SKM-1 treated with dmso at 0.1 percent for 144 hours (cell line): ENCODE results near the gene IDH3G.
"Not testable (repeated sequence)": the region's sequence is repeated elsewhere in the genome, so short reads cannot be mapped to it uniquely, and the experiment has no call there.

ENCODE experiments used
- DNase-seq: peaks from one replicate; lab custom pipeline; 2025; ENCODE audit not compliant: unreplicated experiment; lab: John Stamatoyannopoulos, UW

Gene IDH3G

GRCh38 chrX:153794018-153794896, at the start of gene IDH3G, which contains the start of gene SSR4:
Gene IDH3G (minus strand): TSS chrX:153794375. CDS start chrX:153794326, 49 bp downstream.
Gene SSR4 (plus strand): TSS chrX:153794668. CDS start chrX:153794688, 20 bp downstream.
- DNase-seq: peak; percentile 87

GRCh38 chrX:153836921-153837320, 42.7 kb upstream of the IDH3G start:
- no peak for DNase-seq

GRCh38 chrX:153832728-153833127, 38.6 kb upstream of the IDH3G start:
- DNase-seq: no peak

DNA sequence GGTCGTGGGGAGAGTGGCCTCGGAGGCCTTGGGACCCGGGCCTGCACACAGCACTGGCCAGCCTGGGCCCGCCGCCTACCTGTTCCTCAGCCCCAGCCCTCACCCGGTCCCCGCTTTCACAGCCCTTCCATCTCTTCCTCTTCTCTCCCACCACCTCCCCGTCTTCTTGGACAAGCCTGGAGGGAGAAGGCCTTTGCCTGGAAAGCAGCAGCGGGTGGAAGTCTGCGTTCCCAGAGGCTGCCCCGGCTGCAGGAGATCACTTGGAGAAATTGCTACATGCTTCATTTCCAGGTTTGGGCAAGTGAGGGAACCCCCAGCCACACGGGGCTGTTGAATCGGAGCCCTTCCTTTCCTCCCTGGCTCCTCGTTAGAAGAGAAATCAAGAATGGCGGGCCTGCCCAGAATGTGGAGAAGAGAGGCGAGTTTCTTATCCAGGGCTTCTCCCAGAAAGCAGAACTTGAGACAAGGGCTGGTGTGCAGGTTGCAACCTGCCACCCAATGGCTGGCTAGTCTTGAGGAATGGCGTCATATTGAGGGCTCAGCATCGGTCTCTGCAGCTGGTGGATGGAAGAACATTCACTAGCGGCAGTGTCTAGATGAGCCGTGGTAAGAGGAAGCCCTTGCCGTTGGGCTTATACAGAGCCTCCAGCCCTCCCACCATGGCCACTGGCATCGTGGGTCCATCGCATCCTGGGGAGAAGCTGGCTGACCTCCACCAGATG, 37.4 kb upstream of the IDH3G start:
- DNase-seq: no peak

- no peak for DNase-seq
Observed at GRCh38 chrX:153830640-153831428, 36.7 kb upstream of the IDH3G start.

GRCh38 chrX:153829799-153830639, 35.8 kb upstream of the IDH3G start, which contains the start of gene PDZD4:
Gene PDZD4 (minus strand): TSS chrX:153830544. CDS start chrX:153830298, 246 bp downstream.
- no peak for DNase-seq

GRCh38 chrX:153829549-153829798, 35.3 kb upstream of the IDH3G start:
- no peak for DNase-seq

DNA sequence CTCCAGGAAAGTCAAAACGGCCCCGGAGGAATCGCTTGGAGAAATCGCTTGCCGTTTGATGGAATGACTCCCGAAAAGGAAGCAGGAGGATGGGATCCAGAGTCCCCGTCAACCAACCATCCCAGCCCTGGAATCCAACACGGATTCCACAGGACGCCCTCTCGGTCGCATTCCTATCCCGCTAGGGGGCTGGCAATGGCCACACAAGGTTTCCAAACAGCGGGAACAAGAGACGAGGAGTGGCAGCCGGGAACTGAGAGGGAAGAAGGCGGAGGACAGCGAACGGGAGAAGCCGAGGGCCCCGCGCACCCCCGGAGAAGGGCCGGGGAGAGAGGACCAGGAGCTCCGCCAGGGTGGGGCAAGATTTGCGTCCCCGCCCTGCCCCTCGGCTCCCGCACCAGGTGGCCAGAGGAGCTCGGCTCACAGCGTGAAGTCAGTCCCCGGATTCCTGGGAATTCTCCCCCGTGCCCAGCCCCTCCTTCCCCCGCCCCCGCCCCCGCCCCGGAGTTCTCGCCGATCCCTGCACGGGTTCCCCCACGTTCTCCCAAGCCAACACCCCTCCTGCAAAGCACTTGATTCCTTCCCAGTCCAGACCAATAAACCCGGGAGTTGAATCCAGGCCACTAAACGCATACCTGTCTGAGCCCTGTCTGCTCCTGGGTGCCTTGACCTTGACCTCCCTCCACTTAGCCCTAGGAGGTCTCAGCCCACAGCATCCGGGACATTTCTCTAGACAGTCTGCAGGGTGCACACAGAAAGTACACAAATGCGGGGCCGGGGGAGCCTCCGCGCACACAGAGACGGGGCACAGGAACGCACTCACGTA, 34.8 kb upstream of the IDH3G start:
- no peak for DNase-seq

DNA sequence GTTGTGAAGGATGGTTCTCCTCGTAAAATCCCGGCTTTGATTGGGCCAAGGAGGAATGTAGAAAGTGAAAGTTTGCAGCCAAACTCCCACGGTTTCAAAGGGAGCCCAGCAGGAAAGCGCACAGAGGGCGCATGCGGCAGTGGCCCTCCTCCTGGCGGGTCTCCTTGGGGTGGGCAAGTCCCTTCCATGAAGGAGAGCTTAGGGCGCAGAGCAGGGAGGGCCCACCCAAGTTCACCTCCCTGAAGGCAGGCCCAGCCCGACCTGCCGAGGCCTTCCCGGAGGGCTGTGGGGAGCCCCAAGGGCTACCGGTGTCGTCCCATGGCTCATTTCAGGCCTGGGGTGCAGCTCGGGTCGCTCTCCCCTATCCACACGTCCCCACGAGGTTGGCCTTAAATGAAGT, 34.1 kb upstream of the IDH3G start:
- no peak for DNase-seq

GRCh38 chrX:153827903-153828302, 33.7 kb upstream of the IDH3G start:
- DNase-seq: no peak

DNA sequence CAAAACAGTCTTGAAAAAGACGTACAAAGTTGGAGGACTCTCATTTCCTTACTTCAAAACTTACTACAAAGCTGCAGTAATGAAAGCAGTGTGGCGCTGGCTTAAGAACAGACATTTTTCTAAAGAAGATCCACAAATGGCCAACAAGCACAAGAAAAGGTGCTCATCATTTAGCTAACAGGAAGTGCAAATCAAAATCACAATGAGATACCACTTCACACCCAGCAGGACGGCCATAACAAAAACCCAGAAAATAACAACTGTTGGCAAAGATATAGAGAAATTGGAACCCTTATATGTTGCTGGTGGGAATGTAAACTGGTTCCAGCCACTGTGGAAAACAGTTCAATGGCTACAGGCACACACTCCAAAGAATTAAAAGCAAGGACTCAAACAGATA, 32.8 kb upstream of the IDH3G start:
- DNase-seq: no peak

DNA sequence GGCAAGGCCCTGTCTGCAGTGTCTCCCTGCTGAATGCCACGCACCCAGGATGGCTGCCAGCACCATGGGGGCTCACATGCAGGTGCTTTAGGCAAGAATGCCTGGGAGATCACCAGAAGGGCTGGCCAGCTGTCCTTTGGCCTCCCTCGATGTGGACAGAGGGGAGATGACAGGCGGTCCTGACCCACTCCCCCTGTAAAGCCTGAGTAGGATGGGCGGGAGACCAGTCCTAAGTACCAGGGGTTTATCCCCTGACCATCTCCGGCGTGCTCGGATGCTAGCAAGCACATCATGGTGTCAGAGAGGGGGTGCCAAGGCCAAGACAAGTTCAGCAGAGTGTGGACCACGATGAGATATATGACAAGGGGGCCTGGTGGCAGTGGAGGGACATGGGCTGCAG, 30.9 kb upstream of the IDH3G start:
- DNase-seq: no peak

GRCh38 chrX:153824348-153824747, 30.2 kb upstream of the IDH3G start:
- DNase-seq: no peak

DNA sequence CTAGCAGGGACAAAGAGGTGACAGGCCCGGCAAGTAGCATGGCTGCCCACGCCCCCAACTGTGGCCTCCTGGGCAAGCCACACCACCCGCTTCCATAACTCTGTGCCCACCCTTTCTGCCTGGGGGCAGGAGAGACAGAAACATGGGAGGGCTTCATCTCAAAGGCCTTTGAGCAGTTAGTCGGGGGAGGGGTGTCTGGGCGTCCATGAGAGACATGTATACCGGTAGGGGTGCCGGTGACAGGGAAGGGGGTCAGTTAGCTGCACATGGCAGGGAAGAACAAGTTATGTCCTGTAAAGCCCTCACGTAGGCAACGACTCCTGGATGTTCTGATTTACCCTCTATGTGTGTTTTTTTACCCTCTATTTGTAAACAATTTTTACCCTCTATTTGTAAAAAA, 26.9 kb upstream of the IDH3G start:
- no peak for DNase-seq

DNA sequence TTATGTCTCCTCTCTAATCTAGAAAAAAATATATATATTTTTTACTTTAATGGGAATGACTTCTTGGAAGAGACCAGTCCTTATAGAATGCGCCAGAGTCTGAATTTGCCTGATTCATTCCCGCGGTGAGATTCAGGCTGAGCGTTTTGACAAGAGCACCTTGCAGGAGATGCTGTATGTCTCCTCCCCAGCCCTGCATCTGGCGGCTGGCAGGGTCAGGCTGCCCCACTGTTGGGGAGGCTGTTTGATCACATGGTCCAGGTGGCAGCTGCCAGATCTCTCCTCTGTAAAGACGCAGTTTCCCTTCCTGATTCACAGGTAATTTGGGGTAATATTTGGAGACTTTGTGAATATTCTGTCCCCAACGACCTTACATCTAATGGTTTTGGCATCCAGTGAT, 26.4 kb upstream of the IDH3G start:
- DNase-seq: no peak

- DNase-seq: no peak
Observed at GRCh38 chrX:153819384-153820040, 25.3 kb upstream of the IDH3G start.

- no peak for DNase-seq
Observed at GRCh38 chrX:153818571-153819383, 24.6 kb upstream of the IDH3G start.

GRCh38 chrX:153818064-153818463, 23.9 kb upstream of the IDH3G start:
- not testable (repeated sequence) for DNase-seq
